ENCODE results near the gene ESX1. TPM values are rescaled to one million over a fixed set of nuclear protein-coding genes. Genes with fewer than 3 reads are reported as not detected.

The ESX1 gene
- polyA plus RNA-seq (2012; ENCODE audit: low read depth, missing spikeins) = not detected

GRCh38 chrX:104254442-104255115 lies at the start of gene ESX1:
TSS of gene ESX1 (minus strand) at chrX:104254933. CDS start at chrX:104254849, 84 bp downstream.
- DNase-seq (ENCODE audit: insufficient read length, low spot score) = no peak
- TF ChIP-seq POU2F2 (IDR thresholded peaks at IDR 0.05; ENCODE audit: low read depth, low read length) (no peak), SPI1 (IDR thresholded peaks at IDR 0.05; ENCODE audit: low read depth, low read length) (no peak), POLR2AphosphoS5 (IDR thresholded peaks at IDR 0.05; ENCODE audit: low read depth, low read length) (no peak), POLR2A (IDR thresholded peaks at IDR 0.05; ENCODE audit: low read depth, low read length) (no peak), PAX5 (IDR thresholded peaks at IDR 0.05; ENCODE audit: insufficient read depth, low read length, severe bottlenecking) (no peak), TAF1 (IDR thresholded peaks at IDR 0.05; ENCODE audit: low read depth, low read length) (no peak)

DNA sequence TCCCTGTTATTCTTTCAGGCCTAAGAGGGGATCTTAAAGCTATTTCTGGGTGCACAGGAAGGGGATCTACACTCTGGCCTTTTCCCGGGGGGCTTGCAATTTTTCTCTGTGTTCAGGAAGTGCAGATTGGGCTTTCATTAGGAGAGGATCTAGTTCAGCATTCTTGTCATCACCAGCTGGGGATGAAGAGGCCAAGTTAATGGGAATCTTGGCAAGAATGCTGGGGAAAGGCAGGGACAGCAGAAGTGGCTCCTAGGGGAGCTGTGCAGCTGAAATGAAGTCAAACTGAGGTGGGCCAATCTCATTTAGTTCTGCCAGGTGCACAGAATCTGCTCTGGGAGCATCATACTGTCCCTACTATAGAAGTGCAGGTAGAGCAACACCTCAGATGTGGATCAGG lies 40.9 kb upstream of the ESX1 start:
- DNase-seq (ENCODE audit: insufficient read length, low spot score) (no peak), FAIRE-seq (no peak)
- no peak for TF ChIP-seq TAF1 (IDR thresholded peaks at IDR 0.05; ENCODE audit: low read depth, low read length)
- no peak for TF ChIP-seq SPI1 (IDR thresholded peaks at IDR 0.05; ENCODE audit: low read depth, low read length)
- TF ChIP-seq PAX5 (IDR thresholded peaks at IDR 0.05; ENCODE audit: insufficient read depth, low read length, severe bottlenecking) = no peak
- no peak for TF ChIP-seq POU2F2 (IDR thresholded peaks at IDR 0.05; ENCODE audit: low read depth, low read length)
- no peak for TF ChIP-seq POLR2A (IDR thresholded peaks at IDR 0.05; ENCODE audit: low read depth, low read length)
- TF ChIP-seq POLR2AphosphoS5 (IDR thresholded peaks at IDR 0.05; ENCODE audit: low read depth, low read length) = no peak

More at GRCh38 chrX:104254442-104255115, at the start of gene ESX1:
- no peak for FAIRE-seq

DNA sequence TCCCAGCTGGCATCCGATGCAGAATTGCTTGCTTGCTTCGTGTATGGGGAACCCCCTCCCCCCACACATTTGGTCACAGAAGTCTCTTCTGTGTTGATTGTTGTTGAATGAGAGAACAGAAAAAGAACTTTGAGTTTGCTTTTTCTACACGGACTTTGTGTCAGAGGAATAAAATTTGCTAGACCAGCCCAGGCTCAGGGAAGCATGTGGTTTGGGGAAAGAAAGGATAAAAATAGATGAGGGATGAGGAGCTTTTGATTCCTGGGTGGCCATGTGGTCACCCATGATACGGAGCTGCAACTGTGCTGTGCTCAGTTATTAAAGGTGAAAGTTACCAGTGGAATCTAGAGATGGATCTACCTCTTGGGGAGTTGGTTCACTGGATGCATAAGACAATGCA lies 34.2 kb upstream of the ESX1 start:
- FAIRE-seq = no peak
- no peak for TF ChIP-seq PAX5 (IDR thresholded peaks at IDR 0.05; ENCODE audit: insufficient read depth, low read length, severe bottlenecking)
- TF ChIP-seq POU2F2 (IDR thresholded peaks at IDR 0.05; ENCODE audit: low read depth, low read length) = no peak
- TF ChIP-seq TAF1 (IDR thresholded peaks at IDR 0.05; ENCODE audit: low read depth, low read length) = no peak
- no peak for TF ChIP-seq POLR2AphosphoS5 (IDR thresholded peaks at IDR 0.05; ENCODE audit: low read depth, low read length)
- TF ChIP-seq POLR2A (IDR thresholded peaks at IDR 0.05; ENCODE audit: low read depth, low read length) = no peak
- no peak for TF ChIP-seq SPI1 (IDR thresholded peaks at IDR 0.05; ENCODE audit: low read depth, low read length)
- DNase-seq (ENCODE audit: insufficient read length, low spot score) = no peak

DNA sequence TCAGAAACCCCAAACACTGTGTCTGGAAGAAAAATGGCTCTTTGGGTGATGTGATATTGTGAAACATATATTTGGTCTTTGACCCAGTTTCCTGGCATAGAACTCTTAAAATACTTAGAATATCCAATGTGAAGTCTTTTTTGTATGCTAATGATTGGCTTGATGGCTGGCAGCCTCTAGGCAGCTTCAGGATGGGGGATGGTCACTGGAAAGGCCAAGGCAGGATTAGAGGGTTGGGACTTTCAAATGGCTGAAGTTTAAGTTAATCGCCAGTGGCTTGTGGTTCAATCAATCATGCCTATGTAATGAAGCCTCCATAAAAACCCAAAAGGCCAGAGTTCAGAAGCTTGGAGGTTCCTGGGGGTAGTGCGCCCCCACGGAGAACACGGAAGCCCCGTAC lies 33.5 kb upstream of the ESX1 start:
- no peak for DNase-seq (ENCODE audit: insufficient read length, low spot score)
- TF ChIP-seq POLR2AphosphoS5 (IDR thresholded peaks at IDR 0.05; ENCODE audit: low read depth, low read length) (no peak), POLR2A (IDR thresholded peaks at IDR 0.05; ENCODE audit: low read depth, low read length) (no peak)
- FAIRE-seq = no peak

DNA sequence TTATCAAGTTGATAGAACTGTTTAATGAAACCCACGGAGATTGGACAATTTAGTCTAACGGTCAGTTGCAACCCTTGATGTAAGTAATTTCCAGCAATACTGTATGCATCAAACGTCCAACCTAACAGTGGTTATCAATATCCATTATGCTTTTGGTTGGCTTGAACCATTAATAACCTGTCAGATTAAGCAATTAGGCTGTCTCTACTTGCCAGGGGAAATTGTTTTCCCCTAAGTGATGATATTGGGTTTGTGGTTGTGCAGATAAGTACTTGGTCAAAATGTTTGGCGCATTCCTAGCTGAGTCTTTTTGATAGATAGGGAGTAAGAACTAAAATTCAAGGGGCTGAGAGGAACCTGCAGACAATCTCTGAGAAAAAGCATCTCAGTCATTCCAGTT lies 30.5 kb upstream of the ESX1 start:
- no peak for DNase-seq (ENCODE audit: insufficient read length, low spot score)
- FAIRE-seq = no peak
- TF ChIP-seq TAF1 (IDR thresholded peaks at IDR 0.05; ENCODE audit: low read depth, low read length) (no peak), POLR2AphosphoS5 (IDR thresholded peaks at IDR 0.05; ENCODE audit: low read depth, low read length) (no peak), PAX5 (IDR thresholded peaks at IDR 0.05; ENCODE audit: insufficient read depth, low read length, severe bottlenecking) (no peak), POLR2A (IDR thresholded peaks at IDR 0.05; ENCODE audit: low read depth, low read length) (no peak), SPI1 (IDR thresholded peaks at IDR 0.05; ENCODE audit: low read depth, low read length) (no peak), POU2F2 (IDR thresholded peaks at IDR 0.05; ENCODE audit: low read depth, low read length) (no peak)

GRCh38 chrX:104284507-104284906 lies 29.8 kb upstream of the ESX1 start:
- FAIRE-seq = no peak
- TF ChIP-seq POU2F2 (IDR thresholded peaks at IDR 0.05; ENCODE audit: low read depth, low read length) = no peak
- TF ChIP-seq PAX5 (IDR thresholded peaks at IDR 0.05; ENCODE audit: insufficient read depth, low read length, severe bottlenecking) = no peak
- TF ChIP-seq POLR2AphosphoS5 (IDR thresholded peaks at IDR 0.05; ENCODE audit: low read depth, low read length) = no peak
- no peak for TF ChIP-seq SPI1 (IDR thresholded peaks at IDR 0.05; ENCODE audit: low read depth, low read length)
- no peak for TF ChIP-seq TAF1 (IDR thresholded peaks at IDR 0.05; ENCODE audit: low read depth, low read length)
- TF ChIP-seq POLR2A (IDR thresholded peaks at IDR 0.05; ENCODE audit: low read depth, low read length) = no peak
- DNase-seq (ENCODE audit: insufficient read length, low spot score) = no peak

DNA sequence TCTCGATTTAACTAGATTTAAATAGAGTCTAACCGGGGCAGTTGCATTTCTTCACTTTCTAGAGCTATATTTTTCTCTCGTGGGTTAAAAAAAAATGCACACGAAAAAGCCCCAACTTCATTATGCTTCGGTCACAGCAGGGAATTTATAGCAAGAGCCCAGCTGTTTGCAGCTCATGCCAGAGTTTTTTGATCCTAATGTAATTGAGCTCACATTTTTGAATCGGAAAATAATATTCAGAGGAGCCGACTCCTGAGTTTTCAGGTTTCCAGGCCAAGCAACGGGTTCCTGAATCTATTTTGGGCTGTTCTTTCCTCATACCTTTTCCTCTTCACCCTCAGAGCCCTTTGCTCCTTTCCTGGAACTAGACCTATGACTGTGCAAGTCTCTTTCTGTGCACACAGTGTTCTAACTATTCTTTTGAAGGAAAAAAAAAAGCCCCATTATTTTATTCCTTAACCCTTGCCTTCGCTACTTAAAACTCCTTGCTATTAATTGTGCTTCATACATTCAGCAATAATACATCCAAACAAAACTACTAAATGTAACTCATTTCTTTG lies 27.5 kb upstream of the ESX1 start:
- FAIRE-seq = no peak
- DNase-seq (ENCODE audit: insufficient read length, low spot score) = no peak
- no peak for TF ChIP-seq POU2F2 (IDR thresholded peaks at IDR 0.05; ENCODE audit: low read depth, low read length)
- TF ChIP-seq TAF1 (IDR thresholded peaks at IDR 0.05; ENCODE audit: low read depth, low read length) = no peak
- TF ChIP-seq SPI1 (IDR thresholded peaks at IDR 0.05; ENCODE audit: low read depth, low read length) = no peak
- no peak for TF ChIP-seq POLR2A (IDR thresholded peaks at IDR 0.05; ENCODE audit: low read depth, low read length)
- no peak for TF ChIP-seq POLR2AphosphoS5 (IDR thresholded peaks at IDR 0.05; ENCODE audit: low read depth, low read length)
- no peak for TF ChIP-seq PAX5 (IDR thresholded peaks at IDR 0.05; ENCODE audit: insufficient read depth, low read length, severe bottlenecking)

GRCh38 chrX:104281564-104281963 lies 26.8 kb upstream of the ESX1 start:
- no peak for DNase-seq (ENCODE audit: insufficient read length, low spot score)
- FAIRE-seq = no peak
- TF ChIP-seq TAF1 (IDR thresholded peaks at IDR 0.05; ENCODE audit: low read depth, low read length) = no peak
- TF ChIP-seq POU2F2 (IDR thresholded peaks at IDR 0.05; ENCODE audit: low read depth, low read length) = no peak
- TF ChIP-seq SPI1 (IDR thresholded peaks at IDR 0.05; ENCODE audit: low read depth, low read length) = no peak
- TF ChIP-seq POLR2A (IDR thresholded peaks at IDR 0.05; ENCODE audit: low read depth, low read length) = no peak
- no peak for TF ChIP-seq POLR2AphosphoS5 (IDR thresholded peaks at IDR 0.05; ENCODE audit: low read depth, low read length)
- TF ChIP-seq PAX5 (IDR thresholded peaks at IDR 0.05; ENCODE audit: insufficient read depth, low read length, severe bottlenecking) = no peak

DNA sequence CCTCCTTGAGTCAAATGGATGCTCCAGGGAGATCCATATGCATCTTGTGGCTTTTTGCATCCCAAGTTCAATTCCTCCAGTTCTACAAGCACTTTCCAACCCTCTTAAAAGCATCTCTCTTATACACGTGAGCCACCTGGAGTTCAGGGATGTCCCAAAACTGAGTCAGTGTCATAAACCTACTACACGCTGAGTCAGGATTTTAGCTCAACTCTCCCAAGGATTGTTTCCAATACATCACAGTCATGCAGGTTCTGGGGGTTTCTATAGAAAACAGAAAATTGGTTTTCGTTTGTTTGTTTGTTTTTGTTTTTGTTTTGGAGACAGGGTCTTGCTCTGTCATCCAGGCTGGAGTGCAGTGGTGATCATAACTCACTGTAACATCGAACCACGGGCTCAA lies 25.9 kb upstream of the ESX1 start:
- no peak for DNase-seq (ENCODE audit: insufficient read length, low spot score)
- no peak for FAIRE-seq
- TF ChIP-seq POU2F2 (IDR thresholded peaks at IDR 0.05; ENCODE audit: low read depth, low read length) (no peak), PAX5 (IDR thresholded peaks at IDR 0.05; ENCODE audit: insufficient read depth, low read length, severe bottlenecking) (no peak), TAF1 (IDR thresholded peaks at IDR 0.05; ENCODE audit: low read depth, low read length) (no peak), POLR2AphosphoS5 (IDR thresholded peaks at IDR 0.05; ENCODE audit: low read depth, low read length) (no peak), POLR2A (IDR thresholded peaks at IDR 0.05; ENCODE audit: low read depth, low read length) (no peak), SPI1 (IDR thresholded peaks at IDR 0.05; ENCODE audit: low read depth, low read length) (no peak)
